ENCODE data around the gene GRIP2.
"Not testable (repeated sequence)": the region's sequence is repeated elsewhere in the genome, so short reads cannot be mapped to it uniquely, and the experiment has no call there.

GRIP2 gene

GRCh38 chr3:14516738-14517345, 23.3 kb downstream of the GRIP2 start:
- DNase-seq (ENCODE audit: insufficient read length, low spot score) = no peak
- no peak for FAIRE-seq
- TF ChIP-seq POLR2A (IDR thresholded peaks at IDR 0.05; ENCODE audit: low read depth, low read length) = no peak

GRCh38 chr3:14515526-14515925, 24.6 kb downstream of the GRIP2 start:
- FAIRE-seq; DNase-seq (ENCODE audit: insufficient read length, low spot score): not testable (repeated sequence)

DNA sequence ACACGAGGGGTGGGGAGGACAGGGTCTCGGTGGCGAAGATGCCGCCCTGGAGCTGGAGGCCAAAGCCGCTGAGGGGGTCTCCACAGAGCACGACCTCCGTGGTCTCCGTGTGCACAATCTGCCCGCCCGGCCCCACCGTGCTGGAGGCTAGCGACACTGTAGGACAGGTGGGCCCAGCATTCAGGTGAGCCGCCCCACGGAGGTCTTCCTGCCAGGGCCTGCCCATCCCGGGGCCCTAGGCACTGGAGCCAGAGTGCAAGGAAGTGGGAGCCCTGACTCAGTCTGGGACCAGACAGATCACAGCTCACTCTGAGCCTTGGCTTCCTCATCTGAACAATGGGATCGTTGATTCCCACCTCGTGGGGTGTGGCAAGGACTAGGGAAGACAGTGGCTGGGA, 25.8 kb downstream of the GRIP2 start:
- DNase-seq (ENCODE audit: insufficient read length, low spot score) = no peak
- no peak for TF ChIP-seq POLR2A (IDR thresholded peaks at IDR 0.05; ENCODE audit: low read depth, low read length)
- no peak for FAIRE-seq

GRCh38 chr3:14513566-14514322, 26.4 kb downstream of the GRIP2 start:
- DNase-seq (ENCODE audit: insufficient read length, low spot score) = no peak
- no peak for TF ChIP-seq POLR2A (IDR thresholded peaks at IDR 0.05; ENCODE audit: low read depth, low read length)
- no peak for FAIRE-seq

GRCh38 chr3:14512942-14513327, 27.2 kb downstream of the GRIP2 start:
- FAIRE-seq (no peak), DNase-seq (ENCODE audit: insufficient read length, low spot score) (no peak)
- TF ChIP-seq POLR2A (IDR thresholded peaks at IDR 0.05; ENCODE audit: low read depth, low read length) = no peak

- no peak for TF ChIP-seq POLR2A (IDR thresholded peaks at IDR 0.05; ENCODE audit: low read depth, low read length)
- FAIRE-seq (no peak), DNase-seq (ENCODE audit: insufficient read length, low spot score) (no peak)
Observed at GRCh38 chr3:14512281-14512941, 27.7 kb downstream of the GRIP2 start.

GRCh38 chr3:14511623-14512280, 28.4 kb downstream of the GRIP2 start:
- no peak for TF ChIP-seq POLR2A (IDR thresholded peaks at IDR 0.05; ENCODE audit: low read depth, low read length)
- no peak for DNase-seq (ENCODE audit: insufficient read length, low spot score)
- no peak for FAIRE-seq

- DNase-seq (ENCODE audit: insufficient read length, low spot score) (no peak), FAIRE-seq (no peak)
- no peak for TF ChIP-seq POLR2A (IDR thresholded peaks at IDR 0.05; ENCODE audit: low read depth, low read length)
Observed at GRCh38 chr3:14510838-14511622, 29.1 kb downstream of the GRIP2 start.

- DNase-seq (ENCODE audit: insufficient read length, low spot score) (no peak), FAIRE-seq (no peak)
- TF ChIP-seq POLR2A (IDR thresholded peaks at IDR 0.05; ENCODE audit: low read depth, low read length) = no peak
Observed at GRCh38 chr3:14509796-14510100, 30.4 kb downstream of the GRIP2 start.

DNA sequence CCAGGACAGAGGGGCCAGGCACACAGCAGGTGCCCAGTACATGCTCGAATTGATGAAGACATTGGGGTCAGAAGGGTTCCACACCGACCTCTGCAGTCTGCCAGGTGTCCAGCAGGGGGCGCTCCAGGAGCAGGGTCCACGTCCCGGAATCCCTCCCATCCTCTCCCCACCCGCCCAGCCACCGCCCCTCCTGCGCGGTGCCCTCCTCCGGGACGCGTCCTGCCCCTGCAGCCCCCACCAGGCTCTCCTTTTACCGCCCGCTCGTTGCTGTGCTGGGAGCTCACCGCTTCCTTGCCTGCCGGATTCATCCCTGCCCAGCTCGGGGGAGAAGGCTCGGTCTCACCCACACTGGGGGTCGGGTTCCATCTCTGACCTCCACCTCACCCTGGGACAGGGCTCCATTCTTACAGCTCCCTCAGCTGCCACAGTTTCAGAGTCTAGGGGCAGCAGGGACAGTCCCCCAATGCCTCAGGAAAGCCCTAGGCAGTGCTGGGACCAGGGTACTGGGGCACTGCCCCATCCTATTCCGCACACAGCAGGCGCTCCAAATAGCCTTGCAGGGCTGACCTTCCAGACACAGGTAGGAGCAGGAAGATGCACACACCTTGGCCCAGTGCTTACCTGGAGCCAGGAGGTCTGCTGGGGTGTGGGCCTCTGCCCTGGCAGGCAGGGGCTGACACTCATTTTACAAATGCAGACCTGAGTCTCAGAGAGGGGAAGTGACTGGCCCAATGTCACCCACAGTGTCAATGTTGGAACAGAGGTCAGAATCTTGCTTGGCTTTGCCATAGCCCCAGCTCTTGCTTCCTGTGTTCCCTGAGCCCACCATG, 31.0 kb downstream of the GRIP2 start:
- TF ChIP-seq POLR2A (IDR thresholded peaks at IDR 0.05; ENCODE audit: low read depth, low read length) = no peak
- FAIRE-seq (no peak), DNase-seq (ENCODE audit: insufficient read length, low spot score) (peak; percentile 72)

DNA sequence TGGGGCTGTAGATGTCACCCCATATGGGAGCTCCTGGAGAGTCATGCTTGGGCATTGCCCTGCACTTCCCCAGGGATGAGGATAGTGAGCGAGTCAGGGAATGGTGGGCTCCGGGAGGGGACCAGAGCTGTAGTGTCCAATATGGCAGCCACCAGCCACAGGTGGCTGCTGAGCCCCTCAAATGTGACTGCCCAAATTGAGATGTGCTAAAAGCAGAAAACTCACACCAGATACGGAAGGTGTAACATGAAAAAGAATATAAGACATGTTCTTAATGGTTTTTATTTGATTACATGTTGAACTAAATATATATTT, 31.7 kb downstream of the GRIP2 start:
- DNase-seq (ENCODE audit: insufficient read length, low spot score) (no peak), FAIRE-seq (no peak)
- TF ChIP-seq POLR2A (IDR thresholded peaks at IDR 0.05; ENCODE audit: low read depth, low read length) = no peak

GRCh38 chr3:14507757-14508504, 32.2 kb downstream of the GRIP2 start:
- FAIRE-seq (no peak), DNase-seq (ENCODE audit: insufficient read length, low spot score) (no peak)
- TF ChIP-seq POLR2A (IDR thresholded peaks at IDR 0.05; ENCODE audit: low read depth, low read length) = no peak

All from H54 (cell line).